ENCODE data around the gene MAPK14. TPM values are rescaled to one million over a fixed set of nuclear protein-coding genes. Genes with fewer than 3 reads are reported as not detected.

MAPK14 gene
- total and polyA plus RNA-seq, 2 of the 4 experiments (the other 2 are of a cell fraction), result 28.4 to 74.4 TPM

GRCh38 chr6:36126553-36127458 lies 99.2 kb downstream of the MAPK14 start (continued):
- TF ChIP-seq POLR2A (IDR thresholded peaks at IDR 0.05; ENCODE audit: low read depth, low read length) (0 out of 2 replicates have a peak, but pooled peaks have one; percentile 27), CEBPB (IDR thresholded peaks at IDR 0.05; ENCODE audit: low read depth, low read length) (no peak), BHLHE40 (IDR thresholded peaks at IDR 0.05; ENCODE audit: low read depth, low read length) (no peak)

- H3K9me3 ChIP-seq (ENCODE audit: control insufficient read depth, insufficient read depth, low read length), result no peaks in the 10 kb centered on the region
- peak overlapping the region; percentile 97 for H3K4ac ChIP-seq (ENCODE audit: low read depth, low read length)
- peak overlapping the region; percentile 95 for H2BK20ac ChIP-seq (ENCODE audit: low read depth, low read length)
- peak overlapping the region; percentile 71 for H3K18ac ChIP-seq (ENCODE audit: low read depth, low read length)
- peak; percentile 91 for DNase-seq
- no peak overlapping the region for H3K4me3 ChIP-seq (ENCODE audit: insufficient read depth, low read depth, low read length)
- ChIA-PET POLR2A (ENCODE audit: unreplicated experiment) (no interaction called here), CTCF (interaction anchor here (1.5 kb wide), 1 partner anchor 233 kb away, joined by 3 read pairs; no protein-coding TSS in a partner anchor)
- peak overlapping the region; percentile 92 for H3K23ac ChIP-seq (ENCODE audit: low read depth, low read length)
- in situ Hi-C loops (cut with MboI; ENCODE audit: low sequenced_read_pairs) (loop anchor here (5.0 kb wide), 1 partner anchor 230 kb away; no protein-coding TSS in a partner anchor), dilution Hi-C loops (cut with HindIII; ENCODE audit: low sequenced_read_pairs, unreplicated experiment) (no loop called here), intact Hi-C loops (cut with micrococcal nuclease) (no loop called here)
- peaks cover 0 to 18% of the 10 kb centered on the region in 2 experiments; a peak in 1 of 4 replicates for H3K79me1 ChIP-seq (ENCODE audit: low read depth in 1 of 2, low read length in 2 of 2)
- no peak overlapping the region for H3K9ac ChIP-seq (ENCODE audit: low read depth, low read length)
- H2AK9ac ChIP-seq (replicated peaks; ENCODE audit: low read depth, low read length, poor library complexity), result peak overlapping the region; percentile 93
- H3K4me2 ChIP-seq (ENCODE audit: low read depth, low read length), result no peak overlapping the region
- H2BK5ac ChIP-seq (ENCODE audit: low read depth, low read length, poor library complexity, severe bottlenecking), result peak overlapping the region; percentile 96
- peaks cover 36% of the 10 kb centered on the region for H3K4me1 ChIP-seq (ENCODE audit: control insufficient read depth, insufficient read depth, low read length)
- H2BK120ac ChIP-seq (ENCODE audit: low read depth, low read length), result peak overlapping the region; percentile 95
- H3K56ac ChIP-seq (ENCODE audit: extremely low read depth, insufficient read depth, low read length), result peak overlapping the region; percentile 41
- H3K27me3 ChIP-seq (ENCODE audit: control insufficient read depth, insufficient read depth, low read length), result no peaks in the 10 kb centered on the region
- no peaks in the 10 kb centered on the region for H4K20me1 ChIP-seq (ENCODE audit: insufficient read depth, low read length)
- BruUV-seq (replicated peaks), result no TSS peak
- peak overlapping the region; percentile 79 for H2AFZ ChIP-seq (replicated peaks; ENCODE audit: low read length, poor library complexity)
- H4K91ac ChIP-seq (ENCODE audit: insufficient read depth, low read depth, low read length), result peak overlapping the region; percentile 94
- peak overlapping the region; percentile 72 for H4K5ac ChIP-seq (ENCODE audit: low read depth, low read length)
- peak overlapping the region; percentile 86 for H3K27ac ChIP-seq (ENCODE audit: insufficient read depth, low read length)
- peak overlapping the region; percentile 95 for H2AK5ac ChIP-seq (ENCODE audit: low read depth, low read length)
- H2BK15ac ChIP-seq (ENCODE audit: low read depth, low read length), result peak overlapping the region; percentile 92
- ATAC-seq (ENCODE audit: low read depth), result peak; percentile 73
- H3K36me3 ChIP-seq (ENCODE audit: control insufficient read depth, insufficient read depth, low read length), result no peaks in the 10 kb centered on the region
- peaks cover 32% of the 10 kb centered on the region for H3K9me1 ChIP-seq (ENCODE audit: insufficient read depth, low read length)
- peak overlapping the region; percentile 91 for H3K14ac ChIP-seq (replicated peaks; ENCODE audit: low read depth, low read length)
- WGBS, 2 experiments (ENCODE audit: extremely low coverage in 2 of 2, insufficient read length in 1 of 2), result 67% methylated on average over 3 of the region's 8 CpGs; no CpG with 5 or more reads in 1 of the 2 experiments
- H4K8ac ChIP-seq (ENCODE audit: low read depth in 2 of 2, low read length in 2 of 2), result peak overlapping the region; percentile 78 to 92
- no peak for TF ChIP-seq RAD21 (IDR thresholded peaks at IDR 0.05; ENCODE audit: low read length)
- TF ChIP-seq CHD1 (IDR thresholded peaks at IDR 0.05; ENCODE audit: low read depth, low read length), result no peak
- no peak for TF ChIP-seq MXI1 (IDR thresholded peaks at IDR 0.05; ENCODE audit: borderline replicate concordance, low read depth, low read length)
- TF ChIP-seq MAFK (IDR thresholded peaks at IDR 0.05; ENCODE audit: low read depth, low read length), result peak; percentile 59
- TF ChIP-seq ELK1 (IDR thresholded peaks at IDR 0.05; ENCODE audit: borderline replicate concordance, low read depth, low read length), result no peak
- no peak for TF ChIP-seq USF2 (IDR thresholded peaks at IDR 0.05; ENCODE audit: low read depth, low read length)
- peak; percentile 88 for TF ChIP-seq FOS (IDR thresholded peaks at IDR 0.05; ENCODE audit: low read depth, low read length)
- no peak for TF ChIP-seq CTCF (conservative IDR thresholded peaks at IDR 0.05; ENCODE audit: low read depth, low read length)
Observed at GRCh38 chr6:36127462-36128016, 99.9 kb downstream of the MAPK14 start.
